ENCODE measurements around the gene ATP1B2.

The ATP1B2 gene

GRCh38 chr17:7703584-7704479 lies 53.1 kb downstream of the ATP1B2 start:
- TF ChIP-seq CTCF (IDR thresholded peaks at IDR 0.05; ENCODE audit: low read depth, low read length, missing control alignments), result no peak
- H3K4me3 ChIP-seq (replicated peaks; ENCODE audit: low read depth, low read length), result peak overlapping the region; percentile 56
- peak; percentile 56 for DNase-seq (ENCODE audit: extremely low read depth, low read depth)

GRCh38 chr17:7704601-7705268 lies 54.0 kb downstream of the ATP1B2 start, which contains the start of gene EFNB3:
Gene EFNB3 (plus strand): TSS chr17:7705202. CDS start chr17:7705599, 397 bp downstream.
- H3K4me3 ChIP-seq (replicated peaks; ENCODE audit: low read depth, low read length), result peak within 1 kb of the TSS; percentile 56
- TF ChIP-seq CTCF (IDR thresholded peaks at IDR 0.05; ENCODE audit: low read depth, low read length, missing control alignments), result no peak
- no peak for DNase-seq (ENCODE audit: extremely low read depth, low read depth)

- no peak for TF ChIP-seq CTCF (IDR thresholded peaks at IDR 0.05; ENCODE audit: low read depth, low read length, missing control alignments)
- peak overlapping the region; percentile 56 for H3K4me3 ChIP-seq (replicated peaks; ENCODE audit: low read depth, low read length)
- no peak for DNase-seq (ENCODE audit: extremely low read depth, low read depth)
Observed at GRCh38 chr17:7705269-7706255, 54.8 kb downstream of the ATP1B2 start.

GRCh38 chr17:7706631-7707354 lies 56.1 kb downstream of the ATP1B2 start:
- H3K4me3 ChIP-seq (replicated peaks; ENCODE audit: low read depth, low read length), result no peak overlapping the region
- DNase-seq (ENCODE audit: extremely low read depth, low read depth), result no peak

More at GRCh38 chr17:7706631-7707354, 56.1 kb downstream of the ATP1B2 start:
- no peak for TF ChIP-seq CTCF (IDR thresholded peaks at IDR 0.05; ENCODE audit: low read depth, low read length, missing control alignments)
